WI38 (cell line): Measurements from ENCODE around the gene PIEZO2.
"Not testable (repeated sequence)": the region's sequence is repeated elsewhere in the genome, so short reads cannot be mapped to it uniquely, and the experiment has no call there.

Source experiments
- H3K4me3 ChIP-seq: 2 replicates; pipeline ENCODE4 v1.5.1; 2011; ENCODE audit warnings: low read depth, mild to moderate bottlenecking, control low read depth, low read length
- TF ChIP-seq, protein P1 (sequence below): IDR thresholded peaks from 2 replicates; pipeline ENCODE4 v1.5.1; 2012; ENCODE audit warnings: low read depth, mild to moderate bottlenecking, control low read depth, low read length

Gene PIEZO2

DNA sequence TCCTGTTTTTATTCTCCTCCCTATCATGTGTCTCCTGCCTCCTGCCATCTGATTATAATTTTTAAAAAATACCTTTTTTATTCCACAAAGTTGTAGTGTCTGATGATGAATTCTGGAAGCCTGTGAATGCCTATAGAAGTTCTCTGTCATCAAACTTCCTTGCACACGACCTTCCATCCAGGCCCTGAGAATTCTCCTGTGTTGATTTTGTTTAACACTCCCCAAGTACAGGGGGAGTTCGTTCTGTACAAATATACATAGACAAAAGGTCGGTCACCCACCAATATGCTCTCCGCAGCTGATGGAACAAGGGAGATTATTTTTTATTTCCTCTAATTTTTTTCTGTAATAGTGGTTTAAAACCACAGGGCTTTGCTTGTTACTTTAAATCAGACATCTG, 232.5 kb downstream of the PIEZO2 start:
- TF ChIP-seq, protein P1, sequence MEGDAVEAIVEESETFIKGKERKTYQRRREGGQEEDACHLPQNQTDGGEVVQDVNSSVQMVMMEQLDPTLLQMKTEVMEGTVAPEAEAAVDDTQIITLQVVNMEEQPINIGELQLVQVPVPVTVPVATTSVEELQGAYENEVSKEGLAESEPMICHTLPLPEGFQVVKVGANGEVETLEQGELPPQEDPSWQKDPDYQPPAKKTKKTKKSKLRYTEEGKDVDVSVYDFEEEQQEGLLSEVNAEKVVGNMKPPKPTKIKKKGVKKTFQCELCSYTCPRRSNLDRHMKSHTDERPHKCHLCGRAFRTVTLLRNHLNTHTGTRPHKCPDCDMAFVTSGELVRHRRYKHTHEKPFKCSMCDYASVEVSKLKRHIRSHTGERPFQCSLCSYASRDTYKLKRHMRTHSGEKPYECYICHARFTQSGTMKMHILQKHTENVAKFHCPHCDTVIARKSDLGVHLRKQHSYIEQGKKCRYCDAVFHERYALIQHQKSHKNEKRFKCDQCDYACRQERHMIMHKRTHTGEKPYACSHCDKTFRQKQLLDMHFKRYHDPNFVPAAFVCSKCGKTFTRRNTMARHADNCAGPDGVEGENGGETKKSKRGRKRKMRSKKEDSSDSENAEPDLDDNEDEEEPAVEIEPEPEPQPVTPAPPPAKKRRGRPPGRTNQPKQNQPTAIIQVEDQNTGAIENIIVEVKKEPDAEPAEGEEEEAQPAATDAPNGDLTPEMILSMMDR: no peak
- H3K4me3 ChIP-seq: no peak overlapping the region

DNA sequence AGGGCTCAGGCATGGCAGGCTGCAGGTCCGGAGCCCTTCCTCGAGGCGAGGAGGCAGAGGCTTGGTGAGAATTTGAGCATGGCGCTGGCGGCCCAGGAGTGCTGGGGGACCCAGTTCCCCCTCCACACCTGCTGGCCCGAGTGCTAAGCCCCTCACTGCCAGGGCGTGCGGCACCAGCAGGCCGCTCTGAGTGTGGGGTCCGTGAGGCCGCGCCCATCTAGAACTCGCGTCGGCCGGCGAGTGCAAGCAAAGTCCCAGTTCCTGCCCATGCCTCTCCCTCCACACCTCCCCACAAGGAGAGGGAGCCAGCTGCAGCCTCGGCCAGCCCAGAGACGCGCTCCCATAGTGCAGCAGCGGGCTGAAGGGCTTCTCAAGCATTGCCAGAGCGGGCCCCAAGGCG, 233.0 kb downstream of the PIEZO2 start:
- TF ChIP-seq, protein P1: no peak
- no peak overlapping the region for H3K4me3 ChIP-seq

DNA sequence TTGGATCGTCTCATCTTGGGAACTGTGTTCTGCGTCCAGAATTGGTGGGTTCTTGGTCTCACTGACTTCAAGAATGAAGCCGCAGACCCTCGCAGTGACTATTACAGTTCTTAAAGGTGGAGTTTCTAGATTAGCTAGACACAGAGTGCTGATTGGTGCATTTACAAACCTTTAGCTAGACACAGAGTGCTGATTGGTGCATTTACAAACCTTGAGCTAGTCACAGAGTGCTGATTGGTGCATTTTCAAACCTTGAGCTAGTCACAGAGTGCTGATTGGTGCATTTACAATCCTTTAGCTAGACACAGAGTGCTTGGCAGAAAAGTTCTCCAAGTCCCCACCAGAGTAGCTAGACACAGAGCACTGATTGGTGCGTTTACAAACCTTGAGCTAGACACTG, 233.6 kb downstream of the PIEZO2 start:
- H3K4me3 ChIP-seq: not testable (repeated sequence)

DNA sequence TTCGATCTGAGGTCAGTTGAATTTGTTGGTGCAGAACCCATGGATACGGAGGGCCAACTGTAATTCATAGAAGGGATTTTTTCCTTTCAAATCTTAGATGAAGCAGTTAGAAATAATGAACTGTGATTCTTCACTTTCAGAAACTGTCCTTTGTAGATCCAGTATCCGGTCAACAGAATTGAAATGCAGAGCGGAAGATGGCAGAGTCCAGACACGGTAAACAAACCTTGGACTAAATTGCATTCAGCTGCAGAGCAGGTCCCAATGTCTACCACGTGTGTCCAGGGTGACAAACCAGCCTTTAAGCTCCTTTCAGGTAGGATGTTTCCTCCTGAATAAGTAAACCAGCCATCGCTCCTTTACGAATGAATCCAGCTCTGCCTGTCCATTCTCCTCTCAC, 234.8 kb downstream of the PIEZO2 start:
- H3K4me3 ChIP-seq: not testable (repeated sequence)

DNA sequence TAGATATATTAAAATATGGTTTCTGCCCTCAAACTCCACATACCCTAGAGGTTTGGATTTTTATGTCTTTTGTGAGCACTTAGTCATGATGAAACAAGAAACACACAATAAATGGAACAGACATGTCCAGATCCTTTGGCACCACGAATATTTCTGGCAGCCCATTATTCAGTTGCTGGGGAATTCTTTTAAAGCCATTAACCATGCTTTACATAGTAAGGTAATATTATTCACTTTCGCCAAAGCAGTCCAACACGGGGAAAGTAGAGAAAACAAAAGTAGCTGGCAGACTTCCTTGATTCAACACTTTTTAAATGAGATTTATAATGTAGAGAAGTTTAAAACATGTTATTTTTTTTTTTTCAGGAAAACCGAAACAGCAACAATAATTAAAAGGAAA, 235.4 kb downstream of the PIEZO2 start:
- no peak overlapping the region for H3K4me3 ChIP-seq
- TF ChIP-seq, protein P1: no peak

DNA sequence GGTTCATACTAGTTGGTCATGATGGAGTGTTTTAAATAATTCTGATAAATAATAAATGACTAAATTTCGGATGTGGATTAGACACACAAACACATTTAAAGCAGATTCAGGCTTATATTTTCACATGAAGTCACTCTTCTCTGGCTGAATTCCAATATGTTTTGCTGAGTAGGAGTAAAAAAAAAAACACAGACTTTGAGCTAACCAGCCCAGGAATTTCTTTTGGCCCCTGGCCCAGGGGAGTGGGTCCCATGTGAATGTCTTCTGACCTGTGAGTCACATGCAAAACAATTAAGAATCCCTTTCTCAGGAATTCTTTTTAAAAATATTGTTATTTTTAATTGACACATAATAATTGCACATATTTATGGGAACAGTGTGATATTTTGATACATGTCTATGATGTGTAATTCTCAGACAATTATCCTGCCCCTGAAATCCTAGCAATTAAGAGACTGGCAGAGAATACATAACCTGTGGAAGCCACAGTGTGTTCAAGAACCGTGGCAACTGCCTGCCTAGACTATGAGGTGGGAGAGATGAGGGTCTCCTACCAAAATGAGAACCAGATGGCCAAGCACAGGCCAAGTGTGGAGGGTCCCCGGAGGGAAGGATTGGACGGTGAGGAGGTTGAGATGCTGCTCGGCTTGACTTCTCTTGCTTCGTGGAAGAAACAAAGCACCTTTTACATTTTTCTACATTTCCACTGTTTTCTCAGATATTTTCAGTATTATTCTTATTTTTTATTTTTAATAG, 236.4 kb downstream of the PIEZO2 start:
- TF ChIP-seq, protein P1: no peak
- no peak overlapping the region for H3K4me3 ChIP-seq

DNA sequence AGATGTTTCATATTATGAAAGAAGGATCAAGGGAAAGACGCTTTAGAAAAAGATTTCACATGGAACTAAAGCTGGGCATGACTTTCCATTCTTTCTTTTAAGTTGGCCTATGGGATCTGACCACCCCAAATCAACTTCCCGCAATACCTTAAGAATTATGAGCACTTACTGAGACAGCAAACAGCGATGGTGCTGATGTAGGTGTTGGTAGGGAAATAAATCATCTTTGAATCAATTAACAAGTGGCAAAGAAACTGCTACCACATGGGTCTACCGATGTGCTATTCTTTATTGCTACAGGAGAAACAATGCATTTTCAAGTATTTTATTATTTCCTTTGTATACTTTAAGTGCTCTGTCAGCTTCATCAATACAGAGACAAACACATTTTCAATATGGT, 239.6 kb downstream of the PIEZO2 start:
- TF ChIP-seq, protein P1: no peak
- no peak overlapping the region for H3K4me3 ChIP-seq

DNA sequence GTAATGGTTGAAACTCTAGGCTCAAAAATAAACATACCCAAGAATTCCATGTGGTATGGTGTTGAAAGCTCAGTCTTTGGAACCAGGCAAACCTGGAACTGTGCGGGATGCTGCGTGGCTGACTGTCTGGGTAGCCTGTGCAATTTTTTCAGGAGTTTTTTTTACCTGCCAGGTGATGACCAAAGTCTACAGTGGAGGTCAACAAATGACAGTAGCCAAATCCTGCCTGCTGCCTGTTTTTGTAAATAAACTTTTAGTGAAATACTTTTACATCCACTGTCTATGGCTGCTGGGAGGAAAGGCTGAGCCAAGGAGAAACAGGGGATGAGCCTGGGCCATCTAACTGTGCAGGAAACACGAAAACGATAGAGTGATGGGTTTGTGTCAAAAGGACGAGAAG, 240.6 kb downstream of the PIEZO2 start:
- TF ChIP-seq, protein P1: no peak
- H3K4me3 ChIP-seq: no peak overlapping the region
